ENCODE measurements around the gene TMEFF2.

TMEFF2 gene

GRCh38 chr2:191981706-191982105 is 213.0 kb downstream of the TMEFF2 start:
- Histone ChIP-seq H3K27ac (ENCODE audit: low read length) (no peak overlapping the region), H3K27me3 (ENCODE audit: control insufficient read depth, insufficient read depth, low read length) (no peaks in the 10 kb centered on the region), H3K36me3 (ENCODE audit: control insufficient read depth, insufficient read depth, low read length) (no peaks in the 10 kb centered on the region), H3K9me3 (ENCODE audit: control insufficient read depth, insufficient read depth, low read length) (no peaks in the 10 kb centered on the region), H3K4me3 (ENCODE audit: low read length) (no peak overlapping the region), H3K4me1 (ENCODE audit: control insufficient read depth, insufficient read depth, low read length) (no peaks in the 10 kb centered on the region)
- WGBS (ENCODE audit: insufficient coverage, insufficient read length), result no CpG with 5 or more reads among the region's 5 CpGs
- no peak for DNase-seq (ENCODE audit: low read depth, low spot score)

GRCh38 chr2:191980483-191980882 is 214.2 kb downstream of the TMEFF2 start:
- no CpG with 5 or more reads among the region's 3 CpGs for WGBS (ENCODE audit: insufficient coverage, insufficient read length)
- Histone ChIP-seq H3K27ac (ENCODE audit: low read length) (no peak overlapping the region), H3K4me1 (ENCODE audit: control insufficient read depth, insufficient read depth, low read length) (no peaks in the 10 kb centered on the region), H3K36me3 (ENCODE audit: control insufficient read depth, insufficient read depth, low read length) (no peaks in the 10 kb centered on the region), H3K4me3 (ENCODE audit: low read length) (no peak overlapping the region), H3K27me3 (ENCODE audit: control insufficient read depth, insufficient read depth, low read length) (no peaks in the 10 kb centered on the region), H3K9me3 (ENCODE audit: control insufficient read depth, insufficient read depth, low read length) (no peaks in the 10 kb centered on the region)
- no peak for DNase-seq (ENCODE audit: low read depth, low spot score)

DNA sequence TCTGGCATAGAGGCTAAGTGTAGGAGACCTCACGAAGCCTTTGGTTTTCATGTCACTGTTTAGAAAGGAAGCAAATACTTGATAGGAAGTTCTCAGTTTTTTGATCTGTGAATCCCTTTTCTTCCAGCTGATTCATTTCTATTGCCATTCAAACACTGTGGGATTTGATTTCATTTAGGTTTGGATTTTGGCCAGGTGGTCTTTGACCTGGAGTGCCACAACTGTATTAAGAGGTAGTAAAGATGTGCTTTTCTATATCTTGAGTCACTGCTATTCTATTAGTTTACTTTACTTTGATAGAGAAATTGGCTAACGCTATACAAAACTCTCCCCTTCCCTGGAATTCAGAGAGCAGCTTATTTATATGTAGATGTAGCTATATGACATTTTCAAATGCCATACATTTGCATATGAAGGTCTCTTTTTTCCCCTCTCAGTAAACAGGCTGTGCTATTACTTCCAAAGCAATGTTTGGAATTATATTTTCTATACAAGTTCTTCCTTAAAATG is 215.5 kb downstream of the TMEFF2 start:
- H3K4me3 ChIP-seq (ENCODE audit: low read length), result no peak overlapping the region
- H3K9me3 ChIP-seq (ENCODE audit: control insufficient read depth, insufficient read depth, low read length), result no peaks in the 10 kb centered on the region
- no CpG with 5 or more reads among the region's 2 CpGs for WGBS (ENCODE audit: insufficient coverage, insufficient read length)
- DNase-seq (ENCODE audit: low read depth, low spot score), result no peak
- no peak overlapping the region for H3K27ac ChIP-seq (ENCODE audit: low read length)
- no peaks in the 10 kb centered on the region for H3K4me1 ChIP-seq (ENCODE audit: control insufficient read depth, insufficient read depth, low read length)
- H3K36me3 ChIP-seq (ENCODE audit: control insufficient read depth, insufficient read depth, low read length), result no peaks in the 10 kb centered on the region
- no peaks in the 10 kb centered on the region for H3K27me3 ChIP-seq (ENCODE audit: control insufficient read depth, insufficient read depth, low read length)

DNA sequence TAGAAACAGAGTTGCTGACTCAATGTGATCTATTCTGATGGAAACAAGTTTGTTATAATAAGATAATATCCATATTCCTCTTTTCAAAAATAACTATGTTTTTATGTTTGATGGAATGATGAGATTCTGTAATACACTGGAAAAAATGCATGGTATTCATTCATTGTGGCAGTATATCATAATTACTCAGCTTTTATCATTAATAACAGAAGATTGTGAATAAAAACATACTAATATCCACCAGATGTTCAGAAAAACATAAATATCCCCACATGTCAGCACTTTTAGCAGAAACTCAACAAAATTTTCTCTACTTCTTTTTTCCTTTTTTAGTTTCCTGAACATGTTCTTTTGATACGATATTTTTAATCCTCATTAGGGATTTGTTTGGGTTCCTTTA is 217.0 kb downstream of the TMEFF2 start:
- no peak overlapping the region for H3K4me3 ChIP-seq (ENCODE audit: low read length)
- H3K27me3 ChIP-seq (ENCODE audit: control insufficient read depth, insufficient read depth, low read length), result no peaks in the 10 kb centered on the region
- H3K4me1 ChIP-seq (ENCODE audit: control insufficient read depth, insufficient read depth, low read length), result no peaks in the 10 kb centered on the region
- H3K9me3 ChIP-seq (ENCODE audit: control insufficient read depth, insufficient read depth, low read length), result no peaks in the 10 kb centered on the region
- WGBS (ENCODE audit: insufficient coverage, insufficient read length), result no CpG with 5 or more reads among the region's 1 CpG
- no peak for DNase-seq (ENCODE audit: low read depth, low spot score)
- H3K27ac ChIP-seq (ENCODE audit: low read length), result no peak overlapping the region
- H3K36me3 ChIP-seq (ENCODE audit: control insufficient read depth, insufficient read depth, low read length), result no peaks in the 10 kb centered on the region

GRCh38 chr2:191976436-191976835 is 218.3 kb downstream of the TMEFF2 start:
- Histone ChIP-seq H3K36me3 (ENCODE audit: control insufficient read depth, insufficient read depth, low read length) (no peaks in the 10 kb centered on the region), H3K4me1 (ENCODE audit: control insufficient read depth, insufficient read depth, low read length) (no peaks in the 10 kb centered on the region)
- no peak for DNase-seq (ENCODE audit: low read depth, low spot score)

DNA sequence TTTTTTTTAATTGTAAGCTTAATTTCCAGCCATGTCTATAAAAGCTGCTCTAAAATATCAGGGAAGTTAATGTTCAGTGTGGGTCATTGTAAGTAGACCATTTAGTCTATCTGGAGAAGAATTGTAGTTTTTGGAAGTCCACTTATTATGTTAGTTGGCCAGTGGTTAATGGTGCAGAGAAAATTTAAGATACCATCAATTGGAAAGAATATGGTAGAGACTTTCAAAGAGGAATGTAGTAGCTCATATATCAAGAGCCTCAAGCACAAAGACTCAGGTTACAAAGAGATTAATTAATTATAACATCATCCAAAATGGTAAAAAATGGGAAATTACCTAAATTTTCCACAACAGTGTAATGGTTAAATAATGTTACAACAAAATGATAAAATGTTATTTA is 220.1 kb downstream of the TMEFF2 start:
- H3K36me3 ChIP-seq (ENCODE audit: control insufficient read depth, insufficient read depth, low read length), result no peaks in the 10 kb centered on the region
- H3K27ac ChIP-seq (ENCODE audit: low read length), result no peak overlapping the region
- no peak overlapping the region for H3K4me3 ChIP-seq (ENCODE audit: low read length)
- H3K9me3 ChIP-seq (ENCODE audit: control insufficient read depth, insufficient read depth, low read length), result no peaks in the 10 kb centered on the region
- no peak for DNase-seq (ENCODE audit: low read depth, low spot score)
- H3K27me3 ChIP-seq (ENCODE audit: control insufficient read depth, insufficient read depth, low read length), result no peaks in the 10 kb centered on the region
- no peaks in the 10 kb centered on the region for H3K4me1 ChIP-seq (ENCODE audit: control insufficient read depth, insufficient read depth, low read length)

More at GRCh38 chr2:191976436-191976835, 218.3 kb downstream of the TMEFF2 start:
- no peak overlapping the region for H3K4me3 ChIP-seq (ENCODE audit: low read length)
- no CpG with 5 or more reads among the region's 3 CpGs for WGBS (ENCODE audit: insufficient coverage, insufficient read length)
- H3K27me3 ChIP-seq (ENCODE audit: control insufficient read depth, insufficient read depth, low read length), result no peaks in the 10 kb centered on the region
- H3K27ac ChIP-seq (ENCODE audit: low read length), result no peak overlapping the region
- H3K9me3 ChIP-seq (ENCODE audit: control insufficient read depth, insufficient read depth, low read length), result no peaks in the 10 kb centered on the region

GRCh38 chr2:191970867-191971266 is 223.9 kb downstream of the TMEFF2 start:
- no peak for DNase-seq (ENCODE audit: low read depth, low spot score)
- Histone ChIP-seq H3K36me3 (ENCODE audit: control insufficient read depth, insufficient read depth, low read length) (no peaks in the 10 kb centered on the region), H3K9me3 (ENCODE audit: control insufficient read depth, insufficient read depth, low read length) (no peaks in the 10 kb centered on the region), H3K27me3 (ENCODE audit: control insufficient read depth, insufficient read depth, low read length) (no peaks in the 10 kb centered on the region), H3K27ac (ENCODE audit: low read length) (no peak overlapping the region), H3K4me1 (ENCODE audit: control insufficient read depth, insufficient read depth, low read length) (no peaks in the 10 kb centered on the region), H3K4me3 (ENCODE audit: low read length) (no peak overlapping the region)
- WGBS (ENCODE audit: insufficient coverage, insufficient read length), result no CpG with 5 or more reads among the region's 2 CpGs

- no peaks in the 10 kb centered on the region for H3K27me3 ChIP-seq (ENCODE audit: control insufficient read depth, insufficient read depth, low read length)
- WGBS (ENCODE audit: insufficient coverage, insufficient read length), result no CpG with 5 or more reads among the region's 2 CpGs
- no peak for DNase-seq (ENCODE audit: low read depth, low spot score)
These were observed 226.6 kb downstream of the TMEFF2 start for GRCh38 chr2:191968120-191968519.

DNA sequence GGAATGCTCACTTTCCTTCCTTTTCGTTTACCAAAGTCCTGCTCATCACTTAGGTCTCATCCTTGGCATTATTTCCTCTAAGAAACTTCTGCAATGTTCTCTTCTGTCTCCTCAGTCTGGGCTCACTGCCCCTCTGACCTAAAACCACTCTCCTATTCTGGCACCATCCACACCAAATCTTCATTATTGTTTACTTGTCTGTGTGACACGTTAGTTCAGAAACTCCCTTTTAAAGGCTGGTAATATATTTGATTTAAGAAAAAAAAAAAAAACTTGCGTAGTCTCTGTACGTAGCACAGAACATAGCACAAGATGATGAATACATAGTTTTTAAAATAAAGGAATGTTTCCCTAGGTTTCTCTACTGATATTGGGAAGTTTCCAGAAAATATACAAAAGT is 229.0 kb downstream of the TMEFF2 start:
- no peaks in the 10 kb centered on the region for H3K9me3 ChIP-seq (ENCODE audit: control insufficient read depth, insufficient read depth, low read length)
- H3K36me3 ChIP-seq (ENCODE audit: control insufficient read depth, insufficient read depth, low read length), result no peaks in the 10 kb centered on the region
- no peaks in the 10 kb centered on the region for H3K4me1 ChIP-seq (ENCODE audit: control insufficient read depth, insufficient read depth, low read length)
- WGBS (ENCODE audit: insufficient coverage, insufficient read length), result no CpG with 5 or more reads among the region's 4 CpGs
- no peaks in the 10 kb centered on the region for H3K27me3 ChIP-seq (ENCODE audit: control insufficient read depth, insufficient read depth, low read length)
- no peak for DNase-seq (ENCODE audit: low read depth, low spot score)
- H3K27ac ChIP-seq (ENCODE audit: low read length), result no peak overlapping the region
- H3K4me3 ChIP-seq (ENCODE audit: low read length), result no peak overlapping the region

More at GRCh38 chr2:191968120-191968519, 226.6 kb downstream of the TMEFF2 start:
- no peaks in the 10 kb centered on the region for H3K9me3 ChIP-seq (ENCODE audit: control insufficient read depth, insufficient read depth, low read length)
- no peaks in the 10 kb centered on the region for H3K4me1 ChIP-seq (ENCODE audit: control insufficient read depth, insufficient read depth, low read length)
- H3K27ac ChIP-seq (ENCODE audit: low read length), result no peak overlapping the region
- no peak overlapping the region for H3K4me3 ChIP-seq (ENCODE audit: low read length)
- no peaks in the 10 kb centered on the region for H3K36me3 ChIP-seq (ENCODE audit: control insufficient read depth, insufficient read depth, low read length)

GRCh38 chr2:191961556-191961955 is 233.2 kb downstream of the TMEFF2 start:
- Histone ChIP-seq H3K27me3 (ENCODE audit: control insufficient read depth, insufficient read depth, low read length) (no peaks in the 10 kb centered on the region), H3K4me1 (ENCODE audit: control insufficient read depth, insufficient read depth, low read length) (no peaks in the 10 kb centered on the region), H3K4me3 (ENCODE audit: low read length) (no peak overlapping the region), H3K9me3 (ENCODE audit: control insufficient read depth, insufficient read depth, low read length) (no peaks in the 10 kb centered on the region), H3K36me3 (ENCODE audit: control insufficient read depth, insufficient read depth, low read length) (no peaks in the 10 kb centered on the region), H3K27ac (ENCODE audit: low read length) (no peak overlapping the region)
- no peak for DNase-seq (ENCODE audit: low read depth, low spot score)
- WGBS (ENCODE audit: insufficient coverage, insufficient read length), result no CpG with 5 or more reads among the region's 1 CpG

DNA sequence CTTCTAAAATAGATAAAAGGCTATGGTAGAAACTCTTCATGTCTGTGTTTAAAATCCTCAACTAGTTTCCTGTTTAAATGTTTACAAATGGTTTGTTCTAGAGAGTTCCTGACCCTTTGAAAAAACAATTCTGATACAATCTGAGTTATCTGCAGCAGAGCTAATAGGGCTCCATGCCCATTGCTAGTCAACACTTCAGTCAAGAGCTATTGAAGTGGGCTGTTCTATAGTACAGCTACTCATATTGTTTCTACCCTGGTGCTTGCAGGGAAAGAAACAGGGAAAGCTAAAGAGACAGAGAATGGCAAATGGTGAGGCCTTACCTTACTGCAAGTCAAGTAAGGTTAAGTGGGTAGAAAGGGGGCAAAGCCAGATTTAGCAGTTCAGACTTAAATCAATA is 235.5 kb downstream of the TMEFF2 start:
- Histone ChIP-seq H3K27ac (ENCODE audit: low read length) (no peak overlapping the region), H3K27me3 (ENCODE audit: control insufficient read depth, insufficient read depth, low read length) (no peaks in the 10 kb centered on the region), H3K4me1 (ENCODE audit: control insufficient read depth, insufficient read depth, low read length) (no peaks in the 10 kb centered on the region), H3K4me3 (ENCODE audit: low read length) (no peak overlapping the region), H3K9me3 (ENCODE audit: control insufficient read depth, insufficient read depth, low read length) (no peaks in the 10 kb centered on the region), H3K36me3 (ENCODE audit: control insufficient read depth, insufficient read depth, low read length) (no peaks in the 10 kb centered on the region)
- no peak for DNase-seq (ENCODE audit: low read depth, low spot score)

Measured in iPS DF 6.9 (cell line).